ENCODE data around the gene CAP1. TPM values are rescaled to one million over a fixed set of nuclear protein-coding genes. Genes with fewer than 3 reads are reported as not detected.

The CAP1 gene
- total RNA-seq, result 100 to 1,000 TPM; 366 to 501 TPM
- polyA plus RNA-seq (ENCODE audit: insufficient read length in 6 of 6), result 100 to 1,000 TPM; 150 to 178 (median 157) TPM
- long read RNA-seq, donor 1, transcript CAP1-206 (13 exons, 2,217 nt), result minor isoform, 6 of 54 reads
- long read RNA-seq, donor 1, transcript CAP1-202 (13 exons, 1,496 nt), result minor isoform, 5 of 54 reads
- long read RNA-seq, donor 1, transcript CAP1-217 (5 exons, 856 nt), result major isoform, 7 of 54 reads
- long read RNA-seq, donor 1, transcript CAP1-203 (13 exons, 3,105 nt), result major isoform, 7 of 54 reads
- long read RNA-seq, donor 1, partial matches to known transcripts, result 5 of 54 reads
- long read RNA-seq, donor 1, other reads (novel, unspliced or antisense), result 18 of 54 reads
- long read RNA-seq, donor 2, transcript CAP1-203 (13 exons, 3,105 nt), result major isoform, 6 of 19 reads
- long read RNA-seq, donor 2, transcript CAP1-202 (13 exons, 1,496 nt), result minor isoform, 5 of 19 reads
- long read RNA-seq, donor 2, partial matches to known transcripts, result 0 of 19 reads
- long read RNA-seq, donor 2, other reads (novel, unspliced or antisense), result 0 of 19 reads
- long read RNA-seq, donor 3, transcript CAP1-202 (13 exons, 1,496 nt), result minor isoform, 7 of 75 reads
- long read RNA-seq, donor 3, transcript CAP1-206 (13 exons, 2,217 nt), result major isoform, 17 of 75 reads
- long read RNA-seq, donor 3, partial matches to known transcripts, result 8 of 75 reads
- long read RNA-seq, donor 3, other reads (novel, unspliced or antisense), result 35 of 75 reads
- long read RNA-seq, donor 4, transcript CAP1-203 (13 exons, 3,105 nt), result minor isoform, 8 of 56 reads
- long read RNA-seq, donor 4, transcript CAP1-202 (13 exons, 1,496 nt), result minor isoform, 7 of 56 reads
- long read RNA-seq, donor 4, transcript CAP1-206 (13 exons, 2,217 nt), result major isoform, 18 of 56 reads
- long read RNA-seq, donor 4, partial matches to known transcripts, result 9 of 56 reads
- long read RNA-seq, donor 4, other reads (novel, unspliced or antisense), result 12 of 56 reads
- long read RNA-seq, donor 5, transcript CAP1-206 (13 exons, 2,217 nt), result major isoform, 12 of 25 reads
- long read RNA-seq, donor 5, transcript CAP1-203 (13 exons, 3,105 nt), result minor isoform, 7 of 25 reads
- long read RNA-seq, donor 5, partial matches to known transcripts, result 0 of 25 reads
- long read RNA-seq, donor 5, other reads (novel, unspliced or antisense), result 0 of 25 reads
- long read RNA-seq, donor 6, transcript CAP1-206 (13 exons, 2,217 nt), result major isoform, 18 of 40 reads
- long read RNA-seq, donor 6, transcript CAP1-203 (13 exons, 3,105 nt), result minor isoform, 6 of 40 reads
- long read RNA-seq, donor 6, partial matches to known transcripts, result 0 of 40 reads
- long read RNA-seq, donor 6, other reads (novel, unspliced or antisense), result 6 of 40 reads
- long read RNA-seq, donor 7, transcript CAP1-206 (13 exons, 2,217 nt), result major isoform, 15 of 44 reads
- long read RNA-seq, donor 7, transcript CAP1-203 (13 exons, 3,105 nt), result minor isoform, 8 of 44 reads
- long read RNA-seq, donor 7, partial matches to known transcripts, result 0 of 44 reads
- long read RNA-seq, donor 7, other reads (novel, unspliced or antisense), result 11 of 44 reads
- long read RNA-seq, donor 8, transcript CAP1-206 (13 exons, 2,217 nt), result major isoform, 13 of 45 reads
- long read RNA-seq, donor 8, transcript CAP1-202 (13 exons, 1,496 nt), result minor isoform, 5 of 45 reads
- long read RNA-seq, donor 8, transcript CAP1-201 (13 exons, 2,592 nt), result minor isoform, 6 of 45 reads
- long read RNA-seq, donor 8, transcript CAP1-203 (13 exons, 3,105 nt), result minor isoform, 8 of 45 reads
- long read RNA-seq, donor 8, partial matches to known transcripts, result 0 of 45 reads
- long read RNA-seq, donor 8, other reads (novel, unspliced or antisense), result 7 of 45 reads
- long read RNA-seq, donor 9, result 0 reads
- long read RNA-seq, donor 10, transcript CAP1-206 (13 exons, 2,217 nt), result major isoform, 14 of 50 reads
- long read RNA-seq, donor 10, partial matches to known transcripts, result 14 of 50 reads
- long read RNA-seq, donor 10, other reads (novel, unspliced or antisense), result 13 of 50 reads
- long read RNA-seq, donor 11, transcript CAP1-217 (5 exons, 856 nt), result minor isoform, 5 of 140 reads
- long read RNA-seq, donor 11, transcript CAP1-206 (13 exons, 2,217 nt), result major isoform, 13 of 140 reads
- long read RNA-seq, donor 11, transcript CAP1-203 (13 exons, 3,105 nt), result minor isoform, 8 of 140 reads
- long read RNA-seq, donor 11, transcript CAP1-202 (13 exons, 1,496 nt), result minor isoform, 6 of 140 reads
- long read RNA-seq, donor 11, partial matches to known transcripts, result 52 of 140 reads
- long read RNA-seq, donor 11, other reads (novel, unspliced or antisense), result 51 of 140 reads
- long read RNA-seq, donor 12, transcript CAP1-206 (13 exons, 2,217 nt), result major isoform, 9 of 189 reads
- long read RNA-seq, donor 12, transcript CAP1-203 (13 exons, 3,105 nt), result minor isoform, 6 of 189 reads
- long read RNA-seq, donor 12, partial matches to known transcripts, result 162 of 189 reads
- long read RNA-seq, donor 12, other reads (novel, unspliced or antisense), result 0 of 189 reads

DNA sequence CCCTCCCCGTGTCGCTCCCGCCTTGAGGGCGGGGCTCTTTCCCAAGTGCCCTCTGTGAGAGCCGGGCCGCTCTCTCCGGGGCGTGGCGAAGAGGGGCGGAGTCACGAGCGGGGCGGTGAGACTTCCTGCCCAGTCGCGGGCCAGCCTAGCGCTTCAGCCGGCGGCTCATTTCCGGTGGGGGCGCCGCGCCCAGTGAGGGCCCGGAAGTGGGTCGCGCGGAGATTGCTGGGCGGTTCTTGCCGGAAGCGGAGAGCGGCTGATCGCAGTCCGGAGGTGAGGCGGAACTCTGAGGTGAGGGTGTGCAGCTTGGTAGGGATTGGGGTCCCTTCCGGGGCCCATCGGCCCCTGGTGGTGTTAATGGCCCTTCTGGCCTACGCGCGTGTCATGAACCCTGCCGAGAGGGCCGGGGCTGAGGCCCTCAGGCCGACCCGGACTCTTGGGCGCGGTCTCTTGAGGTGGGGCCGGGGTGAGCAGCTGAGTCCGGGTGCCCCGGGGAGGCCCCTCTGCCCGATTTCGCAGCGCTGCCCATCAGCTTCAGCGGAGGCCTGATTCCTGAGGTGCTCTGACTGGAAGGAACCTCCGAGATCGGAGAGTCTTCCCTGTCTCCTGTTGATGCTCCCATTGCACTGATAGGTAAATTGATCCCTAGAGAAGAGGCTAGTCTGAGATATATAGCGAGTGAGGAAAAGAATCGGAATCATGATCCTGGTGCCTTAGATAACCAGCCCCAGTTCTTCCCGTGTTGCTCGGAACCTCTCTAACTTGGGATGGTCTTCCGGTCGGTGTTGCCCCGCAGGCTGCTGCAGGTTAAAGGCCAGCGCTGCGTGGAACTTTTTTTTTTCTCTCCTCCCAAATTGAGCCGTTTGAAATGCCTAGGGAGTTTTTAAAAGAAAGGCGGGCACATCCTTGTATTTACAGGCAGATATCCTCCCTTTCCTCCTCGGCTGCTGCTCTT, at the start of gene CAP1:
Gene CAP1, plus strand, starts transcription at position 219 of the 955 bp plus-strand sequence. CDS start 18,618 bp downstream, outside the sequence.
- peak; percentile 98 to 100 (median 100) for DNase-seq
- peaks cover 0 to 13% of the 10 kb centered on the region in 2 donors for H3K36me3 ChIP-seq
- intact Hi-C loops (cut with DNase I), result no loop called here
- H3K4me3 ChIP-seq, result peak within 1 kb of the TSS; percentile 97 to 99
- H3K27me3 ChIP-seq, result no peaks in the 10 kb centered on the region
- ATAC-seq, result peak; percentile 93
- H3K27ac ChIP-seq, result peak within 1 kb of the TSS; percentile 99
- TF ChIP-seq, protein P1, sequence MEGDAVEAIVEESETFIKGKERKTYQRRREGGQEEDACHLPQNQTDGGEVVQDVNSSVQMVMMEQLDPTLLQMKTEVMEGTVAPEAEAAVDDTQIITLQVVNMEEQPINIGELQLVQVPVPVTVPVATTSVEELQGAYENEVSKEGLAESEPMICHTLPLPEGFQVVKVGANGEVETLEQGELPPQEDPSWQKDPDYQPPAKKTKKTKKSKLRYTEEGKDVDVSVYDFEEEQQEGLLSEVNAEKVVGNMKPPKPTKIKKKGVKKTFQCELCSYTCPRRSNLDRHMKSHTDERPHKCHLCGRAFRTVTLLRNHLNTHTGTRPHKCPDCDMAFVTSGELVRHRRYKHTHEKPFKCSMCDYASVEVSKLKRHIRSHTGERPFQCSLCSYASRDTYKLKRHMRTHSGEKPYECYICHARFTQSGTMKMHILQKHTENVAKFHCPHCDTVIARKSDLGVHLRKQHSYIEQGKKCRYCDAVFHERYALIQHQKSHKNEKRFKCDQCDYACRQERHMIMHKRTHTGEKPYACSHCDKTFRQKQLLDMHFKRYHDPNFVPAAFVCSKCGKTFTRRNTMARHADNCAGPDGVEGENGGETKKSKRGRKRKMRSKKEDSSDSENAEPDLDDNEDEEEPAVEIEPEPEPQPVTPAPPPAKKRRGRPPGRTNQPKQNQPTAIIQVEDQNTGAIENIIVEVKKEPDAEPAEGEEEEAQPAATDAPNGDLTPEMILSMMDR (IDR thresholded peaks at IDR 0.05), result no peak
- peaks cover 43 to 77% of the 10 kb centered on the region in 2 donors for H3K4me1 ChIP-seq
- H3K9me3 ChIP-seq, result no peaks in the 10 kb centered on the region

DNA sequence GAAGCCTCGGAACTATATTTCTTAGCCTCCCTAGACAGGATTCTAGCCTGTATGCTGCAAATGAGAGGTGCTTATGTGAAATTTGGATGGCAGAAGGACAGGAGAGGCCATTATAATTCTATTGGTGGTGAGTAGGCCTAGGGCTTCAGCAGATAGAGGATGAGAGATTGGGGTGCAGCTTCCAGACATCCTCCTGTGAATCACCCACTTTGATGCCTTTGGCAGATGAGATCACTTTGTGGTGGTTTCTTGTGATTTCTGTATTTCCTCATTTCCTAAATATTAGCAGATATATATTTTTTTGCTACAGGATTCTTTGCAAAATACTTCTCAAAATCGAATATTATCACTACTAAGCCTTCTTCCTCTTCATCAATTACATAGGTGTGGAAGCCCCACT, 48.3 kb upstream of the CAP1 start:
- Histone ChIP-seq H3K27me3 (no peaks in the 10 kb centered on the region), H3K27ac (no peak overlapping the region), H3K9me3 (no peaks in the 10 kb centered on the region), H3K36me3 (no peaks in the 10 kb centered on the region), H3K4me3 (no peak overlapping the region), H3K4me1 (no peaks in the 10 kb centered on the region)
- intact Hi-C loops (cut with DNase I), result no loop called here
- ATAC-seq (no peak), DNase-seq (no peak)
- TF ChIP-seq, protein P1 (IDR thresholded peaks at IDR 0.05), result no peak

DNA sequence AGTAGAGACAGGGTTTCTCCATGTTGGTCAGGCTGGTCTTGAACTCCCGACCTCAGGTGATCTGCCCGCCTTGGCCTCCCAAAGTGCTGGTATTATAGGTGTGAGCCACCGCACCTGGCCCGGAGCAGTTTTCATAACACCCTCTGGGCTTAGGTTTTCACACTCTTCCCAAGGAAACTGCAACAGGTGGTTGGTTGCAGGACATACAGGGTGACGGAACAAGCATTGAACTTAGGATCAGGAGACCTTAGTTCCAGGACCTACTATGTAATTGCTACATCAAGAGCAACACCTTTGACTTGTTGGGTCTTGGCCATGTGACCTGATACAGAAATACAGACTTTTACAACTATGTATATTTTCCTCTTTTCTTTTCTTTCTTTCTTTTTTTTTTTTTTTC, 47.6 kb upstream of the CAP1 start:
- no peak overlapping the region for H3K4me3 ChIP-seq
- intact Hi-C loops (cut with DNase I), result no loop called here
- TF ChIP-seq, protein P1 (IDR thresholded peaks at IDR 0.05), result no peak
- no peaks in the 10 kb centered on the region for H3K4me1 ChIP-seq
- no peaks in the 10 kb centered on the region for H3K27me3 ChIP-seq
- DNase-seq (no peak), ATAC-seq (no peak)
- no peaks in the 10 kb centered on the region for H3K9me3 ChIP-seq
- H3K27ac ChIP-seq, result no peak overlapping the region
- H3K36me3 ChIP-seq, result no peaks in the 10 kb centered on the region

All from left lung (tissue), 14 donors.